Suppressor macrophage treated with lipopolysaccharide for 1 hour (primary cell): ENCODE measurements around the gene ANKRD63.

ENCODE experiments used
- DNase-seq, 3 donors: peaks; one replicate each; pipeline ENCODE4 v3.0.0-alpha.2; 2020 to 2022

ANKRD63 gene

DNA sequence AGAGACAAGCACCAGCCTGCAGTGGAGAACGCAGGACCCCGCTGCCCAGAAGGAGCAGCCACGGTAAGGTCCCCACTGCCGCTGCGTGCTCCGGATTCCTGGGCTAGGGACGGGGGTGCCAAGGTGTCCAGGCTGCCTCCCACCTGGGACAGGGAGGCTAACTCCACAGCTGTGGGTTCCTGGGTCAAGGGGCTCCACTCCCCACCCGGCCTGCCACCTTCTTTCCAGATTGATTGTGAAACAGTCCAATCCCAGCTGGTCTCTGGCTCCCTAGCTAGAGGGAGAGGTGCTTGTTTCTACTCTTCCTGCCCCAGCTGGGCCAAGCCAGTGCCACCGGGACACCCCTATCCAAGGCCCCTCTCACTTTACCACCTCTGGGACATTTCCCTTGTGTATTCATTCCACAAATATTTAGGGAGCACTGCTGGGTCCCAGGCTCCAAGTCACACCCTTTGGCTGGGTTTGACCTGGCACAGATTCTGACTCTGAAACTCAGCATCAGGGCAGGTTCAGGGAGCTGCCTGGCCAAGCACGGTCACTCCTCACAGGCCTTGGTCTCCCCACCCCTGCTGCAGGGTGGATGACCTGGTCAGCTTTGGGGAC lies 42.1 kb downstream of the ANKRD63 start:
- DNase-seq = no peak

- DNase-seq = no peak
These were observed 42.9 kb downstream of the ANKRD63 start for GRCh38 chr15:40239693-40240618.

- no peak for DNase-seq
These were observed 43.5 kb downstream of the ANKRD63 start for GRCh38 chr15:40239404-40239692.

DNA sequence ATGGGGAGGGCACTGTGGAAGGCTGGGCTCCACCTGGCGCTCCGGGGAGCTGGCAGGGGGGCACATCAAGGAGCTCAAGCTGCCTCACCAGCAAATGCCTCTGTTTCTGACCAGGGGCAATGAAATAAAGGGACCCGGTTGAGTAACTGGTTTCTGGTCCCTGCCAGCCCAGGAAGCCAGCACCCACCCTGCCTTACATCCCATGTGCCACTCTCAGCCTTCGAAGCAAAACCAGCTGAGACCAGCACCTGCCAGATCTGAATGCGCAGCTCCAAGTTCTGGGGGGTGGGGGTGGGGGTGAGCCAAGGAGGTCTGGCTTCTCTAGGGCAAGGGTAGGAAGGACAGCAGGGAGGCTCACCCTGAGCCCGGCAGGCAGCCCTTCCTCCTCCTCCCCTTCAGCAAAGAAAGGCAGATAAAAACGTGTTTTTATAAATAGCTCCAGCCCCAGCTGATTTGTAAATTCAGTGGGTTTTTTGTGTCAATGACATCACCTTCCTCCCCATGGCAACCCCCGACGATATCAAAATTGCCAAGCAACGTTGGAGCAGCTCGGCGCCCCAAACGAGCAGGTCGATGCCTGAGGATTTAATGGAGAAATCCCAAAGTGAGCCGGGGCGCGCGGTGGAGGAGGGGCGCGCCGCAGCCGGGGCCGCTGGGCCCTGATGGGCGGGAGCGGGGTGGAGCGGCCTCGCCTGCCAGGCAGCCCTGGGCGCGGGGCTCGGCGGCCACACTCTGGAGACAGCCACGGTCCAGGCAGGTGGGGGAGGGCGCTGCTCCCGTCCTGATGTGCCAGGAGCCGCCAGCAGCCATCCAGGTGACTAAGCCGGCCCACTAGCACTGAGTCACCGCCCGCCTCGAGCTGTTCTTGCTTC lies 44.1 kb downstream of the ANKRD63 start, which contains the start of gene PAK6:
PAK6 (plus strand) TSS at position 532 of the 872 bp plus-strand sequence. CDS start 25,723 bp downstream, outside the sequence.
- DNase-seq = peak; percentile 62 to 64 (median 62)

GRCh38 chr15:40235201-40235885 lies 47.5 kb downstream of the ANKRD63 start:
- peak; percentile 48 to 68 (median 67) for DNase-seq

- DNase-seq = peak; percentile 39 to 47 (median 47)
These were observed 48.1 kb downstream of the ANKRD63 start for GRCh38 chr15:40234783-40235182.

- peak in 2 of 3 donors; percentile 46 to 53 for DNase-seq
These were observed 48.9 kb downstream of the ANKRD63 start for GRCh38 chr15:40233727-40234577.

DNA sequence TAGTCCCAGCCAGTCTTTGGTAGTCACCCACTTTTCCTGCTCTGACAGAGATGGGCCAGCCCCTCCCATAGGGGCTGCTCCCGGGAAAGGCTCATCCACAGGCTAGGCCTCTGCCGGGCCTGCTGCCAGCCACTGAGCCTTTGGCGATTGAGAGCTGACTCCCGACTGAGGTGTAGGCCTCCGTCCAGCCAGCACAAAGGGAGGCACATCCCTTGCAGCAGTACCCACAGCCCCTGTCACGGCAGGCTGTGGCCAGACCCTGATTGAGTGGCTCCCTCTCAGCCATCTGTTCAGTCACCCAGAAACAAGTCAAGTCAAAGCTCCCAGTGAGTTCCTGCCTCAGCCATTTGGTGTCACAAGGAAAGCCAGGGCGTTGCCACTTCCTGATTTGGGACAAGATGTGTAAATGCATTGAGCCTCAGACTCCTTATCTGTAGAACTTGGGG lies 50.2 kb downstream of the ANKRD63 start:
- peak; percentile 46 to 57 (median 54) for DNase-seq
